GM19395 (cell line): ENCODE results near the gene RPE65.
"Not testable (repeated sequence)": the region's sequence is repeated elsewhere in the genome, so short reads cannot be mapped to it uniquely, and the experiment has no call there.

Source experiments
- ATAC-seq: cut with Tn5 transposase; IDR thresholded peaks from one replicate; pipeline ENCODE4 v1.9.1; 2021; ENCODE audit warnings: mild to moderate bottlenecking, moderate library complexity; ENCODE audit not compliant: unreplicated experiment

The RPE65 gene

DNA sequence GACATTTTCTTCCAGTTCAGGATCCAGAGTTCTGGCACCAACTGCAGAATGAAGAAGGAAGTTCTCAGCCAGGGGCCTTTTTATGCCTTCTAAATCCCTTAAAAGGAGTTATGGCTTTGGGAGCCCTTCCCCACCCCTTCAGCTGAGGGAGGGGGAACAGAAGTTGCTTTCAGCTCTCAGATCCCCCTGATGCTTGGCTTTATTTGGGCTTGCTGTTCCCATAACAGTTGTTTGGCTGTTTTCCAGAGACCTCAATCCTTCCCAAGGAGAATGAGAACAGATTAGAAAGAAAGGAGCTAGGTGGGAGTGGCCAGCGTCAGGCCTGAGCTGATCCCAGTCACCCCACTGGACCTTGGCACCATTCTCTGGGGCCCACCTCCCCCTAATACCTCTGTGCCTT, at the start of gene RPE65:
Gene RPE65 (minus strand): TSS at position 54 of the 400 bp plus-strand sequence. CDS start 49 bp downstream, at position 5.
- no peak for ATAC-seq

DNA sequence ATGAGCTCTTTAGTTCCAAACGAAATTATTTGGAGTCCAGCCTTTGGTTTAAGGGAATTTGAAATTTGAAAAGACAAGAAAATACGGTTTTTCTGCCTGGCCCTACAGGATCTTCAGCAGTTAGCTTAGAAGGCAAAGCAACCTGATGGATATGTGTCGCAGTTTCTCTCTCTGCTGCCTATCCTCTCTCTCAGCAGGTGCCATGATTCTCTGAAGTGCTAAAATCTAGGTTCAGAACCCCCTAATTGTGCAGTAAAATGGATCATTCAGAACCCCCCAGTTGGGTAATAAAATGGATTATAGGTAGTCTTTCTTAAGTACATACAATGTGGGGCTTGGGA, 47.6 kb upstream of the RPE65 start:
- peak; percentile 25 for ATAC-seq

DNA sequence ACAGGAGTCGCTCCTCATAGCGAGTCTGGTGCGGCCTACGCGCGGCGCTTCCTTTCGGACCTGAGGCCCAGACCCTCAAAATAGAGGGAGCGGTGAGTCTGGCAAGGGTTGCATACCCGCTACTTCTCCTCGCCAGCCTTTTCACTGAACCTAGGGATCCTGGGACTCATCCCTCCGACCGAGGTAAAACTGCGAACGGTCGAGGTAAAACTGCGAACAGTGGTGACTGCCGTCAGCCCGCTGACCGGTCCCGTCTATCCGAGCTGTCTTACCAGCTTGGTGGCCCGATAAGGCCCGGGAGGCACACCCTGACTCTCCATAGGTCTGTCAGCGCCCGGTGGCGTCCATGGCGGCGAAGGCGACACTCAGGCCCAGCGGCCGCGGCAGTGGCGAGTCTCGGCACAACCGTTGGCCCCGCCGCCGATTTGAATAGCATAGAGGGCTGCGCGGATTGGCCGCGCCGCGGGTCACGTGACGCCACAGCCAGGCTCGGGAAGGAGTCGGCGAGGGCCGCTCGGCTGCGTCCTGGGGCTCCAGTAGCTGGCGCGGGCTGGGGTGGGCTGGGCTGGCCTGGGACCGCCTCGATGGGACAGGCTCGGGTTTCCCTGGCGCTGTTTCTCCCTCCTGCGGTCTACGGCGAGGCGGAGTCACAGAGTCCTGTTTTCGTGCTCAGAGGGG, 47.1 kb upstream of the RPE65 start, which contains the start of gene DEPDC1:
Gene DEPDC1 (minus strand): TSS at position 403 of the 678 bp plus-strand sequence. CDS start 83 bp downstream, at position 320.
- peak; percentile 94 for ATAC-seq

DNA sequence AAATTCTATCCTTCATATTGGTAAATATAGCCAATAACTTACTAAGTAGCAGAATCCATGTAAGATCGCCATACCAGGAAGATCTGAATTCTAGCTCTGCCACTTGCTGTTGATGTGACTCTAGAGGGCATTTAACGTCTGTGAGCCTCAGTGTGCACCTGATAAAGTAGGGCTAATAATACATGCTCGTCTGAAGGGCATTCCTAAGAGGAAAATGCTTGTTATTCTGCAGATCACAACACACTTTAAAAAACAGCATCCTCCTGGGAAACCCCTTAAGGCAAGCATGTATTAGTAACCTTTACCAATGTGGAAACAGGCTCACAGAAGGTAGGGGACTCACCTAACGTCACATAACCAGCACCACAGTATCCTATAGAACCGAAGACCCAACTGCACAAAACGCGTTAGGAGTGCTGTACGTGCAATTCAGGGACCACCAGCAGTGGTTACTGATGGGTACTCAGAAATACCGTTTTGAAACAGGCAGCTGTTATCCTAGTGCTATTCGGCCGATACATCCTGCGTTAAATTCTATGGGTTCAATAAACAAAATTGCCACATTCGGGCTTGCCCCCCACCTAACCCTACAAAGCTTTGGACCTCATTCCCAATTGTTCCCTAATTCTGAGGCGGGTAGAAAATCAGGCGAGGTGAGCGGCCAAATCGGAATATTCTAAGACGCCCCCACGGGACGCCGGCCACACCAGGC, 46.4 kb upstream of the RPE65 start:
- peak; percentile 32 for ATAC-seq

DNA sequence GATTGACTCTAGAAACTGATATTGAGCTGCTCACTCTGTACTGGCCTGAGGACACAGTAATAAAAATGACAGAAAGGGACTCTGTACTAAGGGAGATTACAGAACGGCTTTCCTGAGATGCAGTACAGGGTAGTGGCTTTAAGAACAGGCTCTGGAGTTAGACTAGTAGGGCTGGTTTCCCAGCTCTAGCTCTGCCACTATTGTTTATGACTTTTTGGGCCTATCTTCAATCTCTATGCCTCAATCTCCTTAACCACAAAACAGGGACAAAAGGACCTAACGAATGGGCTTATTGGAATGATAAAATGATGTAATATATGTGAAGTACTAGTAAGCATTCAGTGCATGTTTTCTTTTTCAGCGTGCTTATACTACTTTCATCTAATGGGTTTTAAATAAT, 45.8 kb upstream of the RPE65 start:
- ATAC-seq = no peak

DNA sequence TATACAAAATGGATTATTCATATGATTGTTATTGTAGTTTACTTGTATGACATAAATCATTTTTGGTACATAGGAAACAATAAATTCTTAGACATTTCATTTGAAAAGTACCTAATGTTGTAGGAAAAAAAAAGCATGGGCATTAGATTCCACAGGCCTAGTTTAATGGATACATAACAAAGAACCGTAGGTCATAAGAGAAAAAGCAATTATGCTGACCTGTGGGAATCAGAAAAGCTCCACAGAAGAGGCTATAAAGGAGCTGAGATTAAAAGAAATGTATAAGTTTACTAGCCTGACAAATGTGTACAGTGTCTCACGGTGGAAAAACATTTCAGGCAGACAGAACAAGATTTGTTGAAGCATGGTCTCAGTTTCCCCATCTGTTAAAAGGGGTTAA, 43.4 kb upstream of the RPE65 start:
- no peak for ATAC-seq

DNA sequence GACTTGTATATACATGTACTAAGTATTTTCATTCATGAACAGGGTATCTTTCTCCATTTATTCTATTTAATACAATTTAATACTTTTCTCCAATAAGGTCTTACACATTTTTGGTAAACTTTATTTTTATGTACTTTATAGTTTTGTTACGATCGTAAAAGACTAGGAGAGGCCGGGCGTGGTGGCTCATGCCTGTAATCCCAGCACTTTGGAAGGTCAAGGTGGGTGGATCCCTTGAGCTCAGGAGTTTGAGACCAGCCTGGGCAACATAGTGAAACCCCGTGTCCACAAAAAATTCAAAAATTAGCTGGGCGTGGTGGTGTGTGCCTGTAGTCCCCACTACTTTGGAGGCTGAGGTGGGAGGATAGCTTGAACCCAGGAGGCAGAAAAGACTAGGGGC, 42.5 kb upstream of the RPE65 start:
- ATAC-seq = not testable (repeated sequence)

DNA sequence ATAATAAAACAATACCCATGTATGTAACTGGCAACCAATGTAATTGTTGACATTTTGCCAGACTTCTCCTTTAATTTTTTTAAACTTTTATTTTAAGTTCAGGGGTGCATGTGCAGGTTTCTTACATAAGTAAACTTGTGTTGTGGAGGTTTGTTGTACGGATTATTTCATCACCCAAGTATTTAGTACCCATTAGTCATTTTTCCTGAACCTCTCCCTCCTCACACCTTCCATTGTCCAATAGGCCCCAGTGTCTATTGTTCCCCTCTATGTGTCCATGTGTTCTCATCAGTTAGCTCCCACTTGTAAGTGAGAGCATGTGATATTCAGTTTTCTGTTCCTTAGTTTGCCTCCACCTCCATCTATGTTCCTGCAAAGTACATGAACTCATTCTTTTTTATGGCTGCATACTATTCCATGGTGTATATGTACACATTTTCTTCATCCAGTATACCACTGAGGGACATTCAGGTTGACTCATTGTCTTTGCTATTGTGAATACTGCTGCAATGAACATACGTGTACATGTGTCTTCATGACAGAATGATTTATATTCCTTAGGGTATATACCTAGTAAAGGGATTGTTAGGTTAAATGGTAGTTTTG, 40.4 kb upstream of the RPE65 start:
- no peak for ATAC-seq

DNA sequence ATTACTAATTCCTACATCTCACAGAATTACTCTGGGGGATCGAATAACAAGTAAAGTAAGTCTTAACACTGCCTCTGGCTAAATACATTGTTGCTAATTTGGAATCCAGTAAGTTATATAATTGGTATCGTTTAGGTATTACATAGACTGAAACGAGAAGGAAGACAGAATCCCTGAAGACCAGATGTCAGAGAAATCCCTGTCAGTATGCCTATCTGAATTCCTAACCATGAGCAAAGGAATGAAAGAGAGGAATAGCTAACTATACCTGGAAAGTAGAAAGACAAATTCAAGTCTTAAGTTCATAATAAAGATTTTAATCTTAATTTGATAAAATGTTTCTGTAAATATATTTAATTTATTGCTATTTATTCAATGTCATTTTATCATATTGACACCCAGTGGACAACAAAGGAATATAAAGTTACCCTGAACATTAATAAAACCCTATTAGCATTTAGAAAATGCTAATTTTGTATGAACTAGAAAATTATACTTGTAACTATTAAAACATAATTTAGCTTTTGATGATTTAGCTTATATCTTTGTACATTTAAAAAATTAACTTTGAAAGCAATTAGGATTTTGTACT, 35.8 kb upstream of the RPE65 start:
- ATAC-seq = no peak

DNA sequence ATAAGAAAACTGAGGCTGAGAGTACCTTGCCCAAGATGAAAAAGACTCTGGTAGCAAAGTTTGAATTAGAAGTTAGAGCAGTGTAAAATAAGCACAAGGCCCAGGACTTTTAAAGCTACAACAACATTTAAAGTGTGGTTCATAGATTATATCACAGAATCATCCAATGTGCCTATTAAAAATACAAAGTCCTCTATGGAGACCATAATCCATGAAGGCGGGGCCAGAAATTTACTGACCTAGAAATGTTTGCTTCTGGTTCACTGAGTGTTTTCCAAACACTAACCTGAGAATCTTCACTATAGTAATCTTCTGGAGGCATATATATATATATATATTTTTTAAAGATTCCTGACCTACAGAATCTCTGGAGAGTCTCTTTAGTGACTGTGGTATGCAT, 34.9 kb upstream of the RPE65 start:
- ATAC-seq = no peak

DNA sequence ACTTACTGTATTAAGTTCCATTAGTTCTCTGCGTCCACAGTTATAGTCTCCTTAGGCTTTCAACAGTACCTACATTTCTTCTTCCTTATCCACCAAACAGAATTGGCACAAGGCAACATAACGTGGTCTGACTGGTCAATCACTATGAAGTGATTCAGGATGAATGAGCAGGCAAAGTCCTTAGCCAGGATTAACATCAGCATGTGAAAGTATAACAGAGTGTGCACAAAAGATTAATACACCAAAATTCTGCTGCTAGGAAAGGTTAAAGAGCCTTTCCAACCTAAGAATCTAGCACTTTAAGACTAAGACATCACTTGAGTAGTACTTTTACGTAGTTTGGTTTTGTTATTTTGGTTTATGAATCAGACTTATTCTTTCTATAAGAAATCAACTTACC, 31.3 kb upstream of the RPE65 start:
- ATAC-seq = no peak

DNA sequence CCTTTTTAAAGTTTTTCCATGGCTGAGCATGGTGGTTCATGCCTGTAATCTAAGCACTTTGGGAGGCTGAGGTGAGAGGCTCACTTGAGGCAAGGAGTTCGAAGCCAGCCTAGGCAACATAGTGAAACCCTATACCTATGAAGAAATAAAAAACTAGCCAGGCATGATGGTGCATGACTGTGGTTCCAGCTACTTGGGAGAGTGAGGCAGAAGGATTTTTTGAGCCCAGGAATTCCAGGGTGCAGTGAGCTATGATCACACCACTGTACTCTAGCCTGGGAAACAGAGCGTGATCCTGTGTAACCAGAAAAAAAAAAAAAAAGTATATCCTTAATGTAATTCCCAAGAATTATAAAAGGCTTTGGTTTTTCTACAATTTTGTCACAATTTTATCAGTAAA, 29.7 kb upstream of the RPE65 start:
- no peak for ATAC-seq

DNA sequence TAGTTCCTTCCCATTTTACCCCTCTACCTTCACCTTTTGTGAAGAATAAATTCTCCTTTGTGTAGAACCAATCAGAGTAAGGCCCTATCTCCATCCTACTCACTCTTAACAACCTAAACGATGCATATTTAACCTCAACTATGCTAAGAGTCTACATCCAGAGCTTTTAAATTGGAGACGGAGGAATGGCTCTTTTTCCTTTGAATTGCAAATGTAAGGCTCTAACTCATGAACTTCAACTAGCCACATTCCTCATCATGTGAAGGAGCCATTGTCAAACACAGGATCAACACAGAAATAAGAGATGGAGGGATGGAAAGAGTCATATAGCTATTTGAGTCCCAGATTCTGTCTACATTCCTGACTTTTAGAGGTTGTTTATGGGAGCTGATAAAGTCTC, 28.9 kb upstream of the RPE65 start:
- no peak for ATAC-seq

DNA sequence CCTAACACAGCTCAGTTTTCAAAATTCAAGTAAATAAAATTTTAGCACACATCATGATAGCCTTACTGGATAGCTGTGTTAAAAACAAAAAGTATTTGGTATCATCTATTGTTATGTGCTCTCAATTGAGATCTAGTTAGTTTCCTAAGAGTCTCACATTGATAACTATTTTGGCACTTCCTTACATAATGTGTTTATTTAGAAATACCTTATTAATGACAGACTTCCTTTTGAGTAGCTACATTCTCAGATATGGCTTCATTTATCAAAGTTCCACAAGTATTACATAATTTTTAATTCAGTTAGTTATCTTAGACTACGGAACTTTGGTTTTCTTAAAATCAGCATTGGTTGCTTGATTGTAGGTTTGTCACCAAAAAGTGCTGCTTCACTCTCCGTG, 26.9 kb upstream of the RPE65 start:
- not testable (repeated sequence) for ATAC-seq

DNA sequence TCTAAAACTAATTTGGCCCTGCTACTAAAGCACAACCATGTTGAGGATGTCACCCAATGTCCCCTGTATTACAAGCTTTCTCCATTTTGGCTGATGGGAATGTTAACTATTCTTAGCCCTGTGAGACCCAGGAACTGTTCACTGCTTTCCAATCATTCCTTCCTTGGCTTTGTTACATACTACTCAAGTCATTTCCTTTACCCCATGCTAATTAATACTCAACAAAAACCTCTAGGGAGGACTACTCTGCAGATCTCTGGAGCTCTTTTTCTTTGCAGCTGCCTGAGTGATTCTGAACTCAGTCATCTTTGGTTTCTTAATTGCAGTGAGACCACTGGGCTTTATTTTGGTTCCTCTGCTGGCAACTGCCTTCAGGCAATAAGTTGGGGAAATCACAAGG, 23.3 kb upstream of the RPE65 start:
- ATAC-seq = no peak

DNA sequence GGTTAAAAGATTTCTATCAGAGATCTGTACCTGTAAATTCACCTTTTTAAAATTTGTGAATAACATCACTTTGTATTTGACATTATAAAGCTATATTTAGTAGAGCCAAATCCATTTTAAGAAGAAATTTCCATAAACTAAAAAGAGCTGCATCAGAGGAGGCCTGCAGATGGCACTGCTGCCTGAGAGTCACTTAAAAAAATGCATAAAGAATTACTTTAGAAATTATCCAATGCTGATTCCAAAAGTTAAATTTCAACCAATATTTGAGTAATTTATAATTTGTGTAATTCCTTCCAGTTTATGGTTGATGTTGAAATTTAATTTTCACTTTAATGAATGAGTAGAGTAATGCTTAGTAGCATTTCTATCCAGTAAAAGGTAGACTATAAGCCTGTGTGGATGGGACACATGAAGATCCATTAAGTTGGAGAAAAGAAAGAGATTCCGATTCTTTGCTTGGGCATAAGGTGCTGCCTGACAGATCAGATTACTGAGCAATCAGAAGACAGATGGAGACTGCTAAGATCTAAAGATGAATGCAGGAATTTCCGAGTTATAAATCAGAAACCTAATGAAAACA, 20.7 kb upstream of the RPE65 start:
- no peak for ATAC-seq

DNA sequence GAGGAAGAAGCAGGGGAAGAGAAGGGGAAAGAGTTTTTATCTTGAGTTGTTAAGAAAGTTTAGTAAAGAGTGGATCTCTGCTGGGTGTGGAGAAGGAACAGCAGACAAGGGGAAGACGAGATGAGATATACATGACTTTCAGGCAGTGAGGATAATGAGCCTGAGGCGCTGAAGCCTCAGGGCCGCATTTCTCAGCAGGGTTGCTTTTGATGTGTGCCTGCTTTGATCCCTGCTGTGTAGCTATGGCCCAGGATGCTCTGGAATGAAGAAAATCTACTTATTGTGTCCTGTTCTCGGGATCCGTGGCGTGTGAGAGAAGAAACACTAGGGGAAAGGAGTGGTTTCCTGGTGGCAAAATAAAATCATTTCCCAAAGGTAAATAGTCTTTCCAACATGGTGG, 15.1 kb upstream of the RPE65 start:
- no peak for ATAC-seq

DNA sequence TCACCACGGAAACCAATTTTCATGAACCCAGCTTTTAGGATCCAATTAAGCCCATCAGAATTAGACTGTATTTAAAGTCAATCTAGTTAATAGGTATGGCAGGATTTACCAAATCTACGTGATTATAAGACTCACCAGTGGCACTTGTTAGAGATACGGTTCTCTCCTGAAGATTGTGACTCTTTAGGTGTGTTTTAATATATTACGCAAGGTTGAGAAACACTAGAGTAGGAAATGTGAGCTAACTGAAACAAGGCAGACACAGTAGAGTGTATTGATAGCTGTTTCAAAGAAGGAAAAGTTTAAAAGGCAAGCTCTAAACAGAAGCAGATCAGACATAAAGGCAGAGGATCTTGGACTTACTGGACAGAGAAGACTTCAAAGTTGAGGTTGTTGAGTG, 11.2 kb upstream of the RPE65 start:
- ATAC-seq = no peak

DNA sequence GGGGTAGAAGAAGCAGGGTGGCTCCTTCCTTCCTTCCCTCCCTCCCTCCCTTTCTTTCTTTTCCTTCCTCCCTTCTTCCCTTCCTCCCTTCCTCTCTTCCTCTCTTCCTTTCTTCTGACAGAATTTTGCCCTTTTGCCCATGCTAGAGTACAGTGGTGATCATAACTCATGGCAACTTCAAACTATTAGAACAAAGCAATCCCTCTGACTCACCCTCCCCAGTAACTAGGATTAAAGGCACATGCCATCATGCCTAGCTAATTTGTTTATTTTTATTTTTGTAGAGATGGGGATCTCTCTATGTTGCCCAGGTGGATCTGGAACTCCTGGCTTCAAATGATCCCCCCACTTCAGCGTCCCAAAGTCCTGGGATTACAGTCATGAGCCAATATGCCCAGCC, 10.0 kb upstream of the RPE65 start:
- no peak for ATAC-seq

DNA sequence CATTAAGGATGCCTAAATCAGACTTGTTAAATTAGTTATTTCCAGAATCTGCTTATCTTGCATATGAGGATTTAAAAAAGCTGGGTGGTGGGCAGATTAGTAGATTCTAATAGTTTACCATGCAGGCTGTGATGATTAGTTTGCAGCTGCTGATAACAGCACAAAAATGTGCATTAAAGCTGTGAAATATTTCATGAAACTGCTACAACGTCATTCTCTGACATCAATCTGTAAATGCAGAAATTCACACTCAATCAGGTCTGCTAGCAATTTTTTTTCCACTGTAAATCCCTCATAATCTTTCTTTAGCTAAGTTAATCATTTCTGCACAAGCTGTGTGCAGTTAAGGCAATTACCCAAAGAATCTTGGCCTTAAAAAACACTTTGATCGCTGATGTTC, 9.3 kb upstream of the RPE65 start:
- ATAC-seq = no peak

DNA sequence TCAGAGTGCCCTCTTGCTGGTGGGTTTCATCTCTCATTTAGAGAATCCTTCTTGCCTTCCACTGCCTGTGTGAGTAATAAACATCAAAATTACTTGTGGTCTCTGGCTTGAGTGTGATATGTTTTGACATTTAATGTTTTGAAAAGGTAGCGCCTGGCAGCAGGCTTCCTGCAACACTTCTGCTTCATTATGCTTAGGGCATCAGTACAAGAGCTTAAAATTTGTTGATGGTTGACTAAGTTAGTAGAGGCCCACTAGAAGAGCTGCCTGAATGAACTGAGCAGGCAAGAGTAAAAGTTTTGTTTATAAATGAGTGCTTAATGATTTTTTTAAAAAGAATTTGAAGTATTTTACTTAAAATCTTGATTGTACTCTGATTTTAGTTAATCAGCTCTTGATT, 6.4 kb upstream of the RPE65 start:
- no peak for ATAC-seq

DNA sequence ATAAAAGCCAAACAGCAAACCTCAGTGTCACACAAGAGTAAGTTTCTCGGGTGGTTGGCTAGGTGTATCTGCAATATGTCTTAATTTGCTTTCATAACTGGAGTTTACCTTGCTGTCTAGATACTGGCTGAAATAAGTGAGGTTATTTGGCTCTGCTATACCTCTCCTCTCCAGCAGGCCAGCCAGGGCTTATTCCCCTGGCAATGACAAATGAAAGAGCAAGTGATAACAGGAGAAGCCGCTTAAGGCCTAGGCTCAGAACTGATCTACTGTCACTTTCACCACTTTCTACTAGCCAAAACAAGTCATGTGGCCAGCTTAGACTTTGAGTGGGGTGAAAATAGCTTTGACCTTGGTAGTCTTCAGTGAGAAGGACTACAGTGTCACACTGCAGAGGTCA, 4.8 kb upstream of the RPE65 start:
- ATAC-seq = no peak
